Choroid plexus epithelial cell (primary cell): ENCODE data around the gene TBCA.

Experiments
- DNase-seq: peaks from one replicate; pipeline ENCODE4 v3.0.0-alpha.2; 2010; ENCODE audit warnings: low read depth
- H3K4me3 ChIP-seq: 2 replicates; pipeline ENCODE4 v1.5.1; 2011; ENCODE audit warnings: low read depth, mild to moderate bottlenecking, control low read depth, low read length, moderate library complexity
- CTCF ChIP-seq: conservative IDR thresholded peaks from 2 replicates; pipeline ENCODE4 v1.5.1; 2011; ENCODE audit warnings: low read depth, mild to moderate bottlenecking, control low read depth, inconsistent platforms, low read length, moderate library complexity

Gene TBCA

DNA sequence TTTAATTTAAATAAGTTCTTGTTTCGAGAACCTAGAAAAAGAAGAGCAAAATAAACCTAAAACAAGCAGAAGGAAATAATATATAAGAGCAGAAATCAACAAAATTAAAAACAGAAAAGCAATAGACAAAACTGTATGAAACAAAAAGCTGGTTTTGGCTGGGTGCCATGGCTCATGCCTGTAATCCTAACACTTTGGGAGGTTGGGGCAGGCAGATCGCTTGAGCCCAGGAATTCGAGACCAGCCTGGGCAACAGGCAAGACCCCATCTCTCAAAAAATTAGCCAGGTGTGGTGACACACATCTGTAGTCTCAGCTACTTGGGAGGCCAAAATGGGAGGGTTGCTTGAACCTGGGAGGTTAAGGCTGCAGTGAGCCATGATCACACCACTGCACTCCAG, 78.4 kb downstream of the TBCA start:
- no peak for DNase-seq
- no peak overlapping the region for H3K4me3 ChIP-seq
- no peak for TF ChIP-seq CTCF

DNA sequence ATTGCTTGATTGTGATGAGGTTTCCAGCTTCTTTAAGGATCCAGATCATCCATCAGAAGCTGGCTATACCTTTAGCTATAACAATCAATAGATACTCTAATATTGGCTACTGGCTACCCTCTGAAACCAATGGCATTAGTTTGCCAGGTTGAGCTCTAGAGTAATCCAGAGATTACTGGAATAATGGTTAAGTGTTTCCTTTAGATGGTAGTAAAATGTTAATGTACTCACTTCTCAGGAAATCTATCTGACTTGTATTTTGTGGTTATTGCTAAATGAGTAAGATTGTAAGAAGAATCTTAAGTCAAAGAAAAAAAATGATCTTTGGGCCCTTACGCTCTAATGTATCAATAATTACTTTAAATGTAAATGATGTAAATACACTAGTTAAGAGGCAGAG, 80.0 kb downstream of the TBCA start:
- no peak for DNase-seq
- no peak overlapping the region for H3K4me3 ChIP-seq
- TF ChIP-seq CTCF: no peak

GRCh38 chr5:77693913-77694312, 82.2 kb downstream of the TBCA start:
- no peak overlapping the region for H3K4me3 ChIP-seq
- no peak for TF ChIP-seq CTCF
- no peak for DNase-seq

DNA sequence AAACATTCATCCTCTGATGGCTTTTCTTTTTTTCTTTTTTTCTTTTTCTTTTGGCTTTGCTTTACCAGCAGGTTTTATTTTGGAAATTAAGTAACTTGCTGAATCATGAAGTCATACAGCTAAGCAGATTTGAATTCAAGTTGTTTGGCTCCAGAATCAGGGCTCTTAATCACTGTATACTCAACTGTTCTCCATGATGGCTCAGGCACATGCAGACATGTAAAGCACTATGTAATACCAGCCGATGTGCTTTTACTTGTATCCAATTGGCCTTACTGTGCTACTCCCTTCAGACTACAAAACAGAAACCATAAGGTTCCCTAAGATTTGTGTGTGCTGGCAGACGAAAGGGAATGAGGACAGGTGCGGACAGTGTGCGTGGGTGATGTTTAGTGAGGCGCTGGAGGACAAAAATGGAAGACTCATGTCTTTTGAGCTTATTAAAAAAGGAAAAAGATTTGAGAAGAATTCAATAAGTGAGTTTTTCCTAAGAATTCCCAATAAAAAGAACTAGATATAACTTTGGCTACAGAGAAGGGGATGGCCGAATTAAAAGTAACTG, 92.9 kb downstream of the TBCA start:
- DNase-seq: no peak
- no peak for TF ChIP-seq CTCF
- H3K4me3 ChIP-seq: no peak overlapping the region

DNA sequence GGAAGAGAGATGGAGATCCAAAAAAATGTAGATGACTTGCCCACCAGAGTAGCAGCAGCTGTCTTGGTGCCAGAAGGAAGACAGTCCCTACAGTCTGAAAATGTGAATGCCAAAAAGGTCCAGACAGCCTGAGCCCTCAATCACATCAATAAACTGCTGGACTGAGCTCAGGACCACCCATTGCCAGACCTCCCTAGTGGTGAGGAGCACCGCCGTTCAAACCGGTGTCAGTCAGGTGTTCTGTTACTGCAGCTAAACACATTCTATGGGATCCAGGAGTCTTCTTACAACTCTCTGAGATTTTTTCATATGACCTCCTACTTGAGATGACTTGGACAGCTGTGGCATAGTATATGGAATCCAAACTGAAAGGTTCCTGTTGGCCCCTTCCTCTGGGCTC, 105.6 kb downstream of the TBCA start:
- TF ChIP-seq CTCF: no peak
- DNase-seq: no peak

DNA sequence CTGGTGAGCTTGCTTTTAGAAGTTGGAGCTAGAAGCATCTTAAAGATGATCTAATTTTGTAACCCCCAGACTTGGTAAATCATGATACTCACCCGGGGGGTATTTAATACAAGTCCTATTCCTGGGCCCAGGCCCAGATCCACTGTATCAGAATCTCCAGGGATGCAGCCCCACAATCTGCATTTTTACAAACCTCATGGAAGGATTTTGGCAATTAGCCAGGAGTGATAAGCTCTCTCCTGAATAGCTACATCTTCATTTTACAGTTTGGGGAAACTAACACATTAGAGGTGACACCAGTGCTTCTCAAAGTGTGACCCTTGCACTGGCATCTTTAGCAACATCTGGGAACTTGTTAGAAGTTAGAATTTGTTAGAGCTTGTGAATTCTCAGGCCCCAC, 106.5 kb downstream of the TBCA start:
- H3K4me3 ChIP-seq: no peak overlapping the region
- DNase-seq: no peak
- TF ChIP-seq CTCF: no peak

More for the DNA sequence above, 105.6 kb downstream of the TBCA start:
- H3K4me3 ChIP-seq: no peak overlapping the region

DNA sequence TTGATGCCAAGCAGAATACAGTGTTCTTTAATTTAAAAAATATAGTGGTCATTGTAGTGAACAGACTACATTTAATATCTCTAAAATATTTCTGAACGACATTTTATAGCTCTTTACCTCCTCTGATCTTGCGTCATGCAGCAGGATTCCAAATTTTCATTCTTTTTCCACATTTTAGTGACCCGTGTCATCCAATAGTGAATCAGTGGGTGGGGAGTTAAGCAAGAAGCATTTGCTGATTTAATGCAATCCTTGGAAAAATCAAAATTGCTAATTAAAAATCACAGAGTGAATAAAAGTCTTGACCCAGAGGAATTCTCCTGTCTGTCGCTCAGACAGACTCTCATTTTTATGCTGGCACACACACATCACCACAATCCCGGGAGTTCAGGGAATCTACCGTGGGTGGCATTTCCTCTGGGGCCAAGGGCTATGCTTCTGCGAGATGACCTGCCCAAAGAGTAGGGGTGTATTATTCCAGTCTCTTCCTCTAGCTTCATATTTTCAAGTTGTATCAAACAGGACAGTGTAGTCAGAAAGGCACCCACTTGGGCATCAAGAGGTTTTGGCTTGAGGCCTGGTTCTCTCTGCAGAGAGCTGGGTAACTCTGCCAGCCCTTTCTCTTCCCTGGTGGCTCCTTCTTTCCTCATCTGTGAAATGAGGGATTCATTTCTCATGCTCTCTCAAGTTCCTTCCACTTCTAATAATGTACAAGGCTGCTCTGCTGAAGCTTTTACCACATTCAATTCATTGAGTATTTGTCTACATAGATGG, 112.9 kb downstream of the TBCA start:
- DNase-seq: no peak
- TF ChIP-seq CTCF: no peak

More for the DNA sequence above, 112.9 kb downstream of the TBCA start:
- H3K4me3 ChIP-seq: no peak overlapping the region
